Activated naive CD4-positive, alpha-beta T cell treated with anti-CD3 and anti-CD28 coated beads, Interleukin-2, amount 50 U/mL, for 72 hours (primary cell): Measurements from ENCODE around the gene TMEM35A. TPM values are rescaled to one million over a fixed set of nuclear protein-coding genes. Genes with fewer than 3 reads are reported as not detected.

Experiments used
- ATAC-seq, 2 donors: fragments of 150-1000 bp; cut with Tn5 transposase; 2 replicates each; pipeline ENCODE4 v1.10.0; 2021; ENCODE audit warnings: mild to moderate bottlenecking in 2 of 2, moderate library complexity in 2 of 2
- DNase-seq, 2 donors: peaks; one replicate each; pipeline ENCODE4 v3.0.0; 2021 to 2022; ENCODE audit warnings: low spot score in 2 of 2
- H3K27ac Mint-ChIP-seq, 2 donors: one replicate each; pipeline ENCODE4 v1.8.0; 2022; ENCODE audit warnings: mild to moderate bottlenecking in 2 of 2, mixed read lengths in 2 of 2
- H3K36me3 Mint-ChIP-seq, 2 donors: one replicate each; pipeline ENCODE4 v1.8.0; 2022; ENCODE audit warnings: mixed read lengths in 2 of 2
- H3K9me3 Mint-ChIP-seq, 2 donors: one replicate each; pipeline ENCODE4 v1.8.0; 2022; ENCODE audit warnings: mixed read lengths in 2 of 2
- total RNA-seq, 2 donors: library from RNA; stranded (reverse); gene quantifications; one replicate each; pipeline ENCODE4 v1.2.3, GENCODE V29; 2022

The TMEM35A gene
- total RNA-seq, 2 donors from 2014 or later = not detected

DNA sequence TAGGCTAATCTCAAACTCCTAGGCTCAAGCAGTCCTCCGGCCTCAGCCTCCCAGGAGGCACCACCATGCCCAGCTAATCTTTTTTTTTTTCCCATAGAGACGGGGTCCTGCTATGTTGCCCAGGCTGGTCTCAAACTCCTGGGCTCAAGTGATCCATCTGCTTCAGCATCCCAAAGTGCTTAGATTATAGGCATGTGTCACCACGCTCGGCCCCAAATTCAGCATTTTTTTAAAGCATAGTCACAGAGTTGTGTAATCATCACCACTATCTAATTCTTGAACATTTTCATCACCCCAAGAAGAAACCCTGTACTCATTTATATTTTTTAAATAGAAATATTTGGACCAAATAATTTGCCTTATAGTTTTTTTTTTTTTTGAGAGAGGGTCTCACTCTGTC, 29.6 kb downstream of the TMEM35A start:
- Mint-ChIP-seq H3K36me3 (peaks cover 0 to 6% of the 10 kb centered on the region in 2 donors), H3K27ac (no peak overlapping the region), H3K9me3 (no peaks in the 10 kb centered on the region)
- ATAC-seq (no peak), DNase-seq (no peak)

- DNase-seq (no peak), ATAC-seq (no peak)
- no peak overlapping the region for H3K27ac Mint-ChIP-seq
- H3K36me3 Mint-ChIP-seq = peaks cover 0 to 18% of the 10 kb centered on the region in 2 donors
- no peaks in the 10 kb centered on the region for H3K9me3 Mint-ChIP-seq
These were observed 39.0 kb downstream of the TMEM35A start for GRCh38 chrX:101117701-101118100.

DNA sequence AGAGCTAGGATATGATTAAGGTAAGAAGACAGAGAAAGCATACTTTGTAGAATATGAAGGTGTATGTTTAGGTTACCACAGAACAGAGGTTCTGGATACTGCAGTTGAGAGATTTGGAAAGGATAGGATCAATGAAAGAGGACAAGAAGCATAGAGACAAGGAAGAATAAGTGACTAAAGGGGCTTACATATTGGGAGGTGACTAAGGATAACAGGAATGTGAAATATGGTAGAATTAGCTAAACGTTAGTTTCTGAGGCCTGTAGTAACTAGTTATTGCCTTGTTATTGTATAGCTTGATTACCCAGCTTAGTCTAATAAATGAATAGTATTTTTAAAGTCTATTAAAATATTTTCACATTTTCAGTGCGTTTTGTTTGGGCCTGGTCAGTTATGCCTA, 57.6 kb downstream of the TMEM35A start:
- peaks cover 13 to 24% of the 10 kb centered on the region in 2 donors for H3K36me3 Mint-ChIP-seq
- no peak for ATAC-seq
- no peak for DNase-seq
- no peak overlapping the region for H3K27ac Mint-ChIP-seq
- no peaks in the 10 kb centered on the region for H3K9me3 Mint-ChIP-seq

Other genes starting within 250 kb of the TMEM35A start
- not detected for gene NOX1, start 204.5 kb upstream of the TMEM35A start, total RNA-seq
- gene XKRX, start 150.0 kb upstream of the TMEM35A start, total RNA-seq = 1 to 10 TPM in 1 of 2 donors, under 1 TPM in 1; 0.77 to 2.0 TPM
- not detected for gene ARL13A, start 109.2 kb upstream of the TMEM35A start, total RNA-seq
- 10 to 100 TPM; 25.3 to 34.1 TPM for gene TRMT2B, start 26.8 kb upstream of the TMEM35A start, total RNA-seq
- gene CENPI, start 19.3 kb downstream of the TMEM35A start, total RNA-seq = 10 to 100 TPM; 25.4 to 31.1 TPM
- gene DRP2, start 140.9 kb downstream of the TMEM35A start, total RNA-seq = 1 to 10 TPM; 1.1 to 1.5 TPM
- under 1 TPM in 1 of 2 donors, not detected in 1; 0.11 TPM for gene TAF7L, start 212.5 kb downstream of the TMEM35A start, total RNA-seq